Lower leg skin (tissue), 4 donors: ENCODE measurements around the gene SEC24C. TPM values are rescaled to one million over a fixed set of nuclear protein-coding genes. Genes with fewer than 3 reads are reported as not detected.

Source experiments
- DNase-seq, 2 donors: peaks; one replicate each; pipeline ENCODE4 v3.0.0-alpha.2; 2019; ENCODE audit warnings: low spot score in 2 of 2
- H3K4me3 ChIP-seq: fragments of 200-600 bp; sonication (generic); 2 replicates; pipeline ENCODE4 v1.5.1; 2017; ENCODE audit warnings: mild to moderate bottlenecking, low read depth; ENCODE audit not compliant: poor library complexity, severe bottlenecking
- CTCF ChIP-seq, 3 donors: fragments of 450-650 bp; IDR thresholded peaks; one replicate each; pipeline ENCODE4 v1.5.1; 2016; ENCODE audit warnings: antibody characterized with exemption in 3 of 3, mild to moderate bottlenecking in 3 of 3, moderate library complexity in 2 of 3
- POLR2A ChIP-seq, 2 donors: fragments of 450-650 bp; IDR thresholded peaks; one replicate each; pipeline ENCODE4 v1.6.1; 2016 to 2017; ENCODE audit warnings: antibody characterized with exemption in 2 of 2, mild to moderate bottlenecking in 1 of 2, moderate library complexity in 1 of 2
- WGBS, 2 donors: methylation state at CpG; one replicate each; pipeline ENCODE4 v1.1.5; 2018; 5-methylcytosine and 5-hydroxymethylcytosine counted together
- intact Hi-C: fragments of 100-400 bp; cut with DNase I; formaldehyde crosslinking; loops from one replicate; pipeline ENCODE4 v1.15.0; 2023; ENCODE audit warnings: low total_unique reads
- total RNA-seq, 4 donors: library from RNA; depleted of rRNA; stranded (reverse); fragments of >200 nt; gene quantifications; one replicate each; pipeline ENCODE4 v1.1.0, GENCODE V29; 2016

SEC24C gene
- total RNA-seq, 4 donors from 2014 or later, result 45.5 to 60.3 (median 58.1) TPM

GRCh38 chr10:73742454-73742734 lies 1.8 kb upstream of the SEC24C start:
- intact Hi-C loops, result no loop called here
- DNase-seq, result no peak
- H3K4me3 ChIP-seq, result no peak overlapping the region
- TF ChIP-seq POLR2A (IDR thresholded peaks at IDR 0.05) (no peak), CTCF (IDR thresholded peaks at IDR 0.05) (no peak)
- WGBS, 2 donors, result 90 to 93% methylated on average over 5 of the region's 5 CpGs

GRCh38 chr10:73743327-73743904 lies 756 bp upstream of the SEC24C start:
- 35 to 38% methylated on average over 6 of the region's 6 CpGs for WGBS, 2 donors
- DNase-seq, result no peak
- intact Hi-C loops, result no loop called here
- H3K4me3 ChIP-seq, result peak overlapping the region; percentile 96
- no peak for TF ChIP-seq POLR2A (IDR thresholded peaks at IDR 0.05)
- TF ChIP-seq CTCF (IDR thresholded peaks at IDR 0.05), result no peak

GRCh38 chr10:73744664-73744975 lies 448 bp downstream of the SEC24C start:
- TF ChIP-seq CTCF (IDR thresholded peaks at IDR 0.05) (no peak), POLR2A (IDR thresholded peaks at IDR 0.05) (no peak)
- peak overlapping the region; percentile 96 for H3K4me3 ChIP-seq
- intact Hi-C loops, result no loop called here
- DNase-seq, result peak in 1 of 2 donors; percentile 63
- 0% methylated on average over 10 of the region's 10 CpGs for WGBS, 2 donors

GRCh38 chr10:73746721-73747120 lies 2.5 kb downstream of the SEC24C start:
- WGBS, 2 donors, result 81 to 85% methylated on average over 2 of the region's 2 CpGs
- no peak for DNase-seq
- no peak for TF ChIP-seq CTCF (IDR thresholded peaks at IDR 0.05)
- TF ChIP-seq POLR2A (IDR thresholded peaks at IDR 0.05), result no peak
- no peak overlapping the region for H3K4me3 ChIP-seq
- intact Hi-C loops, result no loop called here

GRCh38 chr10:73750819-73751218 lies 6.6 kb downstream of the SEC24C start:
- 83 to 86% methylated on average over 1 of the region's 1 CpG for WGBS, 2 donors
- DNase-seq, result no peak
- no peak for TF ChIP-seq CTCF (IDR thresholded peaks at IDR 0.05)
- no peak for TF ChIP-seq POLR2A (IDR thresholded peaks at IDR 0.05)
- no peak overlapping the region for H3K4me3 ChIP-seq
- intact Hi-C loops, result no loop called here

GRCh38 chr10:73756183-73756582 lies 12.0 kb downstream of the SEC24C start:
- intact Hi-C loops, result no loop called here
- DNase-seq, result no peak
- TF ChIP-seq CTCF (IDR thresholded peaks at IDR 0.05) (no peak), POLR2A (IDR thresholded peaks at IDR 0.05) (no peak)
- 87 to 89% methylated on average over 1 of the region's 1 CpG for WGBS, 2 donors
- no peak overlapping the region for H3K4me3 ChIP-seq
